Stimulated activated CD8-positive, alpha-beta memory T cell treated with anti-CD3 and anti-CD28 coated beads, Interleukin-15, amount 100 ng/mL, for 48 hours (primary cell): Measurements from ENCODE around the gene NFKBIZ.
A peak's percentile ranks its signal among the peaks of the same experiment; 100 is the strongest.

Experiments
- DNase-seq, 2 donors: peaks; one replicate each; pipeline ENCODE4 v3.0.0-alpha.2; 2020; ENCODE audit warnings: low read depth in 2 of 2

The NFKBIZ gene

DNA sequence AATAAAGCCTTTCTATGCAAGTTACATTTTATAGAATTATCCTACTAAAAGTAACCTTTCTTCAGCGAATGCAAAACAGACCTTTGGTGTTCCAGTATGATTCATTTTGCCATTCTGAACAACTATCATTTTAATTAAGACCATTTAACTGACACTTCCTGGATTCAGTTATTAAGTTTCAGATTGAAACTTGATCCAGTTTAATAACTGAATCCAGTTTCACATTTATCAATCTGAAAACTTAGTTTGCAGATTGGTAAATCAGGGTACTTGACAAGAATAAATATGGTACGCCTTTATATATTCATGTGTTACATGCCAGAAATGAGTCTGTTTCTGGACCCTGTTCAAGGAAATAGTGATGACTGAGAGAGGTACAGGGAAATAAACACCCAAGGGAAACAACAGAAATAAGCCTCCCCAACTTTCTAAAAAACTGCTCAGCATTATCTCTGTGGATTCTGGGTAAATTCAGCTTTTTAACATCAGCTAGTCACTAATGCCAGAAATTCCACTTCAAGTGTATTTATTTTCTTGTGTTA is 23.3 kb upstream of the NFKBIZ start:
- no peak for DNase-seq

DNA sequence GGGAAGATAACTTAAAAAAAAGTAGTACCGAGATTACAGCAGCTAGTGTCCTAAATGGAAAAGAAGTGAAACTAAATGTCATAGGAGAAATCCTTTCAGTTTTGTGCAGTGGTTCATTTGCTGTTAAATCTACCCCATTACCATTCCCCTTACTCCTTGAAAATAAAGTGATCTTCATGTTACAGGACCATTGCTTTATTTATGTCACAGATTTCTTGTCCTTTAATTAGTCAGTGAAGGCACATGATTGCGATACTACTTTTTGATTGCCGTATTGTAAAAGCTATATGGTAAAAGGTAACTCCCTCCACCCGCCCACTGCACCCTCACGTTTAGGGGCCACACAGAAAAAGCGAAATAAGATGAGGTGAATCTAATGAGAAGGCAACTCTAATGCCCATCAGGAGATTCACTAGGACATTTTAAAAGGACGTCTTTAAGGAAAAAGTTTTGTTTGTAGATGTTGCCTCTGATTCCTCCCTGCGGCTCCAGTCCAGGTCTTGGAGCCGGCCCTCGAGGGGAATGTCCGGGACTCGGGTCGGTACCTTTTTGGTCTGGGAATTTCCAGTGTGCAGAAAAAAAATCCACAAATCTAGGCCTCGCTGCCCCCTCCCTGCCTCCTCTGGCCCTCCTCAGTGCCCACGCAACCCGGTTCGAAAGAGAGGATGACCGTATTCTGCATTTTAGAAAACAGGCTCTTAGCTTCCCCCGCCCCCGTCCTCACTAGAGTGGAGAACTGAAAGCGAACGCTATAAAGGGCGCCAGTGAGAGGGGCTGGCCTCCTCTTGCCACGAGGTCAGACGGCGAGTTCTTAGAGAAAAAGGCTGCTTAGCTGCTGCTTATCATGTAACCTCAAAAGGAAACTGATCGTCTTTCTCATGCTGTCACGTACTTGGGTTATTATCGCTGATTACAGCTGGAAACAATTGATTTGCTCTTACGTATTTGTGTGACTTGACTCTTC is 21.8 kb upstream of the NFKBIZ start:
- peak; percentile 87 to 91 for DNase-seq

DNA sequence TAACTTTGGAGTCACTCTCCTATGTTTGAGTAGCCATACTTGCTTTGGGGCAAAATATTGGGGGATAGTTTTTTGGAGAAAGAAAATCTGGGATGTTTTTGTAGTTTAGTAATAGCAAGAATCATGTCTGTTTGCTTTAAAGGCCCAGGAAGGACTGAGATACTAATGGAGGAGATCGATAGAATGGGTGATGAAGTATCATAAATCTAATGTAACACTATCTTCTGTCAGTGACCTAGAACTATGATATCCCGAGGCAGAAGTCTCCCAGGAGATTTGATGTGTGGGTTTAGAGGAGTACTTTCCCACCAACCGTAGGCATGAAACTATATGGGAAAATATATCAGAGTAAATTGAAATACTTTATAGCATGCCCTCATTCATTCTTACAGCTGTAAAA is 21.0 kb upstream of the NFKBIZ start:
- DNase-seq = no peak

- DNase-seq = peak in 1 of 2 donors; percentile 52
These were observed 20.4 kb upstream of the NFKBIZ start for GRCh38 chr3:101828691-101829436.

- no peak for DNase-seq
These were observed 19.9 kb upstream of the NFKBIZ start for GRCh38 chr3:101829437-101829830.

DNA sequence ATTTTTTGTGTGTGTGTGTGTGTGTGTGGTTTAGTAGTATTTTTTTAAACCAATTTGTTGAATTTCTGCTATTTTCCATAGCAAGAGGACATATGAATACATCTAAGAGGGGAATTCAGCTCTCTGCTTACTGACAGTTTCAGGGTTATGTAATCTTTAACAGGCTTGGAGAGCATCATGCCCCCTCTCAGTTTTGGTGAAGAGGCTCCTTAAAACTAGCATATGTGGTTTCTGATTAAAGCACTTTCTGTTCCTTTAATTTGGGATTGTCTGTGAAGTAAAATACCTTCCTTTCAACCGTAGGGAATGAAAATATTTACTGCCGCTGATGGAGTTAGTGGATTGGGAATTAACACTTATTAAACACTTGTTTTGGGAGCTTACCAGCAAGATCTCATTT is 19.4 kb upstream of the NFKBIZ start:
- DNase-seq = no peak

GRCh38 chr3:101833446-101833974 is 15.8 kb upstream of the NFKBIZ start:
- DNase-seq = no peak

GRCh38 chr3:101835676-101836075 is 13.6 kb upstream of the NFKBIZ start:
- DNase-seq = no peak

GRCh38 chr3:101836160-101836559 is 13.2 kb upstream of the NFKBIZ start:
- DNase-seq = no peak

GRCh38 chr3:101836652-101837598 is 12.4 kb upstream of the NFKBIZ start:
- DNase-seq = no peak

- no peak for DNase-seq
These were observed 10.6 kb upstream of the NFKBIZ start for GRCh38 chr3:101838691-101839090.

GRCh38 chr3:101840066-101840465 is 9.2 kb upstream of the NFKBIZ start:
- no peak for DNase-seq

GRCh38 chr3:101842245-101842934 is 6.9 kb upstream of the NFKBIZ start:
- DNase-seq = no peak

DNA sequence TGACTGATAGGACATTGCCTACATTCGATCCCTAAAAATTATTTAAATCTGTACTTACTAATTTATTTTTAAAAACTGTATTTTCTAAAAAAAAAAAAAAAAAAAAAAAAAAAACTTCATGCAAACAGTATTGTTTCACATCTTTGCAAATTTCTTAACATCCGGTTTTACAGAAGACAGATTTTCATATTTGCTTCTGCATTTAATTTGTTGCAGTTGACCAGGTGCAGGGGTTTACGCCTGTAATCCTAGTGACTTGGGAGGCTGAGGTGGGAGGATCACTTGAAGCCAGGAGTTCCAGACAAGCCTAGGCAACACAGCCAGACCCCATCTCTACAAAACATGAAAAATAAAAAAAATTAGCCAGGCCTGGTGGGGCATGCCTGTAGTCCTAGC is 6.4 kb upstream of the NFKBIZ start:
- no peak for DNase-seq

- DNase-seq = no peak
These were observed 3.9 kb upstream of the NFKBIZ start for GRCh38 chr3:101845425-101845824.

DNA sequence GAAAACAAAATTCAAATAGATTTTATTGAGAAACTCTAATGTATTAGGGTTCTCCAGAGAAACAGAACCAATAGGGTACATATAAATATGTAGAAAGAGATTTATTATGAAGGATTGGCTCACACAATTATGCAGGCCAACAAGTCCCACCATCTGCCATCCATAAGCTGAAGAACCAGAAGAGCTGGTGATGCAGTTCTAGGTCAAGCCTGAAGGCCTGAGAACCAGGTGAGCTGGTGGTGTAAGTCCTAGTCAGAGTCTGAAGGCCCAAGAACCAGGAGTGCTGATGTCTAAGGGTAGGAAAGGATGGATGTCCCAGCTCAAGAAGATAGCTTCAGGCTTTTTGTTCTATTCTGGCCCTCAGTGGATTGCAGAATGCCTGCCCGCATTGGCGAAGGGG is 2.6 kb upstream of the NFKBIZ start:
- DNase-seq = no peak

GRCh38 chr3:101847328-101847727 is 2.0 kb upstream of the NFKBIZ start:
- no peak for DNase-seq

DNA sequence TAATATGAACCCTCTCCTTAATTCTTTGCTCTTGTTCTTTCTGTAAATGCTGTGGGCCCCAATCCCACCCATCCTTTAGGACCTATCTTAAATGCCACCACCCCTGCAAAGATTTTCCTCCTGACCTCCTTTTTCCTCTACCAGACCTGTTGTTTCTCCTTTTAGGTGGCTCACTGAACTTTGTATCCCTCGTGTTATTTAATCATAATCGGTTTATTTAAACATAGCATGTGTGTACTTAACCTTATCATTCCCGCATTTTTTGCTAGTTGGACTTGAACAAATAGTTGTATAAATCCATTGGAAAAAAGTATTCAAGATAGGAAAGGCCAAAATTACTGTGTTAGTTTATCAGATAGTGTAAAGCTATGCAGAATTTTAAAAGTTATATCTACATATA is 988 bp upstream of the NFKBIZ start:
- no peak for DNase-seq

DNA sequence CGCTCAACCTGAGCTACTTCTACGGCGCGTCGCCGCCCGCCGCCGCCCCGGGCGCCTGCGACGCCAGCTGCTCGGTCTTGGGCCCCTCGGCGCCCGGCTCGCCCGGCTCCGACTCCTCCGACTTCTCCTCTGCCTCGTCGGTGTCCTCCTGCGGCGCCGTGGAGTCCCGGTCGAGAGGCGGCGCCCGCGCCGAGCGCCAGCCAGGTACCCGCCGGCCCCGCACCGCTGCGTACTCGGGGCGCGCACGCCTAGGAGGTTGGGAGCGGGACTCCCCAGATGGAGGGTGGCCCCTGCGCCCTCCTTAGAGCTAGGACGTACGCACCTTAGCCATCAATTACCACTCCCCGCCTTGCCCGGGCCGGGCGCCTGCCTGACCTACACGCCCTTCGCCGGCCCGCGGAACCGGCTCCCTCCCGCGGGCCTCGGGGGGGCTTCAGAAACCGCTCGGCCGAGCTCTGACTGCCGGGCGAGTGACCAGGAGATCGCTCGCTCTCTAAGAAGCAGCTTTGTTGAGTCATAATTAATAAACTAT is 466 bp downstream of the NFKBIZ start:
- peak; percentile 23 to 44 for DNase-seq
